ENCODE measurements around the gene AUTS2.
A peak's percentile ranks its signal among the peaks of the same experiment; 100 is the strongest.

AUTS2 gene

GRCh38 chr7:70660154-70660818, 1062.0 kb downstream of the AUTS2 start:
- DNase-seq (ENCODE audit: low read depth in 1 of 2, low spot score in 1 of 2) = no peak

GRCh38 chr7:70660819-70661191, 1062.5 kb downstream of the AUTS2 start:
- DNase-seq (ENCODE audit: low read depth in 1 of 2, low spot score in 1 of 2) = no peak

- no peak for DNase-seq (ENCODE audit: low read depth in 1 of 2, low spot score in 1 of 2)
Measured at GRCh38 chr7:70663680-70664079, 1065.4 kb downstream of the AUTS2 start.

GRCh38 chr7:70665997-70666396, 1067.7 kb downstream of the AUTS2 start:
- no peak for DNase-seq (ENCODE audit: low read depth in 1 of 2, low spot score in 1 of 2)

- DNase-seq (ENCODE audit: low read depth in 1 of 2, low spot score in 1 of 2) = no peak
Measured at GRCh38 chr7:70667406-70667805, 1069.1 kb downstream of the AUTS2 start.

- DNase-seq (ENCODE audit: low read depth in 1 of 2, low spot score in 1 of 2) = no peak
Measured at GRCh38 chr7:70668606-70669358, 1070.5 kb downstream of the AUTS2 start.

GRCh38 chr7:70669854-70670253, 1071.6 kb downstream of the AUTS2 start:
- no peak for DNase-seq (ENCODE audit: low read depth in 1 of 2, low spot score in 1 of 2)

- DNase-seq (ENCODE audit: low read depth in 1 of 2, low spot score in 1 of 2) = no peak
Measured at GRCh38 chr7:70670288-70670687, 1072.0 kb downstream of the AUTS2 start.

GRCh38 chr7:70673778-70674570, 1075.7 kb downstream of the AUTS2 start:
- DNase-seq (ENCODE audit: low read depth in 1 of 2, low spot score in 1 of 2) = no peak

- no peak for DNase-seq (ENCODE audit: low read depth in 1 of 2, low spot score in 1 of 2)
Measured at GRCh38 chr7:70674571-70675010, 1076.3 kb downstream of the AUTS2 start.

GRCh38 chr7:70676243-70676642, 1078.0 kb downstream of the AUTS2 start:
- no peak for DNase-seq (ENCODE audit: low read depth in 1 of 2, low spot score in 1 of 2)

- no peak for DNase-seq (ENCODE audit: low read depth in 1 of 2, low spot score in 1 of 2)
Measured at GRCh38 chr7:70678621-70679251, 1080.5 kb downstream of the AUTS2 start.

GRCh38 chr7:70679661-70680060, 1081.4 kb downstream of the AUTS2 start:
- no peak for DNase-seq (ENCODE audit: low read depth in 1 of 2, low spot score in 1 of 2)

GRCh38 chr7:70680306-70680705, 1082.0 kb downstream of the AUTS2 start:
- no peak for DNase-seq (ENCODE audit: low read depth in 1 of 2, low spot score in 1 of 2)

- no peak for DNase-seq (ENCODE audit: low read depth in 1 of 2, low spot score in 1 of 2)
Measured at GRCh38 chr7:70680743-70681468, 1082.6 kb downstream of the AUTS2 start.

GRCh38 chr7:70681469-70682350, 1083.4 kb downstream of the AUTS2 start:
- no peak for DNase-seq (ENCODE audit: low read depth in 1 of 2, low spot score in 1 of 2)

- DNase-seq (ENCODE audit: low read depth in 1 of 2, low spot score in 1 of 2) = no peak
Measured at GRCh38 chr7:70684173-70684572, 1085.9 kb downstream of the AUTS2 start.

- DNase-seq (ENCODE audit: low read depth in 1 of 2, low spot score in 1 of 2) = no peak
Measured at GRCh38 chr7:70693321-70693685, 1095.0 kb downstream of the AUTS2 start.

- DNase-seq (ENCODE audit: low read depth in 1 of 2, low spot score in 1 of 2) = peak; percentile 7 to 22
Measured at GRCh38 chr7:70693686-70694433, 1095.6 kb downstream of the AUTS2 start.
